ENCODE data around the gene NAGLU. TPM values are rescaled to one million over a fixed set of nuclear protein-coding genes. Genes with fewer than 3 reads are reported as not detected.
"Not testable (repeated sequence)": the region's sequence is repeated elsewhere in the genome, so short reads cannot be mapped to it uniquely, and the experiment has no call there.

The NAGLU gene
- polyA plus RNA-seq, 10 donors = 15.2 to 21.4 (median 17.5) TPM

DNA sequence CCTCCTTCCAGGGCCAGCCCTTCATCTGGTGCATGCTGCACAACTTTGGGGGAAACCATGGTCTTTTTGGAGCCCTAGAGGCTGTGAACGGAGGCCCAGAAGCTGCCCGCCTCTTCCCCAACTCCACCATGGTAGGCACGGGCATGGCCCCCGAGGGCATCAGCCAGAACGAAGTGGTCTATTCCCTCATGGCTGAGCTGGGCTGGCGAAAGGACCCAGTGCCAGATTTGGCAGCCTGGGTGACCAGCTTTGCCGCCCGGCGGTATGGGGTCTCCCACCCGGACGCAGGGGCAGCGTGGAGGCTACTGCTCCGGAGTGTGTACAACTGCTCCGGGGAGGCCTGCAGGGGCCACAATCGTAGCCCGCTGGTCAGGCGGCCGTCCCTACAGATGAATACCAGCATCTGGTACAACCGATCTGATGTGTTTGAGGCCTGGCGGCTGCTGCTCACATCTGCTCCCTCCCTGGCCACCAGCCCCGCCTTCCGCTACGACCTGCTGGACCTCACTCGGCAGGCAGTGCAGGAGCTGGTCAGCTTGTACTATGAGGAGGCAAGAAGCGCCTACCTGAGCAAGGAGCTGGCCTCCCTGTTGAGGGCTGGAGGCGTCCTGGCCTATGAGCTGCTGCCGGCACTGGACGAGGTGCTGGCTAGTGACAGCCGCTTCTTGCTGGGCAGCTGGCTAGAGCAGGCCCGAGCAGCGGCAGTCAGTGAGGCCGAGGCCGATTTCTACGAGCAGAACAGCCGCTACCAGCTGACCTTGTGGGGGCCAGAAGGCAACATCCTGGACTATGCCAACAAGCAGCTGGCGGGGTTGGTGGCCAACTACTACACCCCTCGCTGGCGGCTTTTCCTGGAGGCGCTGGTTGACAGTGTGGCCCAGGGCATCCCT, 7.4 kb downstream of the NAGLU start:
- DNase-seq = peak in 2 of 3 donors; percentile 48 to 72

DNA sequence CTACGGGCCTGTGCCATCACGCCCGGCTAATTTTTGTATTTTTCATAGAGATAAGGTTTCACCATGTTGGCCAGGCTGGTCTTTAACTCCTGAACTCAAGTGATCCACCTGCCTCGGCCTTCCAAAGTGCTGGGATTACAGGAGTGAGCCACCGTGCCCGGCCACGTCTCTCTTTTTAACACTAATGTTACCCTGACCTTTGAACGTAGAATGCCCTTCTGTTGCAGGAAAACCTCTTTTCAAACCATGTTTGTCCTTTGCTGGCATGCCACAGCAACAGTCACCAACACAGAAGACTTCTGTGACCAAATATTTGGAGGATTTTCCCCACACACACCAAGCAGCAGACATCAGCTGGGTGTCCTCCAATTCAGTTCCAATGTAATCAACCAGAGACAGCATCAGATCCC, 8.8 kb downstream of the NAGLU start:
- no peak for DNase-seq

DNA sequence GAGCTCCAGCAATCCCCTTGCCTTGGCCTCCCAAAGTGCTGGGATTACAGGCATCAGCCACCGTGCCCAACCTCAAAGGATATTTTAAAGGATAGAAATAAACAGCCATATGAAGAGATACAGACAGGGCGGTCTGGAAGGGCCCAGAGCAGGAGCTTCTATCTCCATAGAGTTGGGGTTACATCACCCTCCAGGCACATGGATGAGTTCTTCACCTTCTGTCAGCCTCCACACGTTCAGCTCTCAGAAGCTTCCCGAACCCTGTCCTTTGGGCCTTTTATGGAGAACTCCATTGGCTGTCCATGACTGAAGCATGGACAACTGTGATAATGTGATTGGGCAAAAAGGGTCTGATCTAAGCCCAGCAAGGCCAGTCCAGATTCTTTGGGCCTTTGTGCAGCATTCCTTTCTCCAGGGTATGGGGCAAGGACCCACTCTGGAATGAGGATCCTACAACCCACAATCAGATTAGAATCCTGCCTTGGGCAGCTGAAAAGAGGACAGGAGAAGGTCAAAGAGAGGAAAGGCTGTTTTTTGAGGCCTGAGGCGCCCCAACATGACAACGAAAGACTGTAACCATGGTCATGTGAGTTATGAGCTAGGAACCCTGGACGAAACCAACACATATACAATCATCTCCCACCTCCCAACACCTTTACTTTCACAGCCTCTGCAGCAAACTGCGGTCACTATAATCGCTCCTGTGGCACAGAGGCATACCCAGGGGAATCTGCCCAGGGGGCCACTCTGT, 9.9 kb downstream of the NAGLU start:
- not testable (repeated sequence) for DNase-seq

DNA sequence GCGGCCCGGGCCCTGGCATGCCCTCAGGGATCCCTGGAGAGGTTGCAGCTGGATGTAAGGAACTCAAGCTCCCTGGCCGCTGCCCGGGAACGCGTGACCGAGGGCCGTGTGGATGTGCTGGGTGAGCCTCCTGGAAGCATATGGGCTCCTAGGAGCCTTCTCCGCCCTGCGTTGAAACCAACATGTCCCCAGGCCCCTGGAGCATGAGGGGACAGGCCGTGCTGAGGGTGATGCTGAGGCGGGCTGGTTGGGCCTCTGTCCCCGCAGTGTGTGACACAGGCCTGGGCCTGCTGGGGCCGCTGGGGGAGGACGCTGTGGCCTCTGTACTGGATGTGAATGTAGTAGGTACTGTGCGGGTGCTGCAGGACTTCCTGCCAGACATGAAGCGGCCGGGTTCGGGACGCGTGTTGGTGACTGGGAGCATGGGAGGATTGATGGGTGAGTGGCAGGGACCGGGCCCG, 11.0 kb downstream of the NAGLU start:
- DNase-seq = no peak

DNA sequence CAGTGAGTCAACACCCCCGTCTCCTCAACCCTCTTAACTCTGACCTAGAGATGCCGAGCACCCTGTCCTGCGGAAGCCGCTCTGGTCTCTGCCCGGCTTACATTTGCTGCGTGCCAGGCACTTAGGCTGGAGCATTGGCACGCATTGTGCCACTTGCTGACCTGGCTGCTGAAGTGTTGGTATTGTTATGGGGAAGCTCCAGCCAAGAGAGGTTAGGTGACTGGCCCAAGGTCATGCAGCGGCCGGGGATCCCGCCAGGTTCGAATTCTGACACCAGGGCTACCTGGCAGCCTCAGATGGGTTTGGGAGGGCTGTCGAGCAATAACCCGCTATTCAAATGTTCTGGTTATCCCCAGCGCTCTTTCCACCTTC, 11.6 kb downstream of the NAGLU start:
- DNase-seq = no peak

DNA sequence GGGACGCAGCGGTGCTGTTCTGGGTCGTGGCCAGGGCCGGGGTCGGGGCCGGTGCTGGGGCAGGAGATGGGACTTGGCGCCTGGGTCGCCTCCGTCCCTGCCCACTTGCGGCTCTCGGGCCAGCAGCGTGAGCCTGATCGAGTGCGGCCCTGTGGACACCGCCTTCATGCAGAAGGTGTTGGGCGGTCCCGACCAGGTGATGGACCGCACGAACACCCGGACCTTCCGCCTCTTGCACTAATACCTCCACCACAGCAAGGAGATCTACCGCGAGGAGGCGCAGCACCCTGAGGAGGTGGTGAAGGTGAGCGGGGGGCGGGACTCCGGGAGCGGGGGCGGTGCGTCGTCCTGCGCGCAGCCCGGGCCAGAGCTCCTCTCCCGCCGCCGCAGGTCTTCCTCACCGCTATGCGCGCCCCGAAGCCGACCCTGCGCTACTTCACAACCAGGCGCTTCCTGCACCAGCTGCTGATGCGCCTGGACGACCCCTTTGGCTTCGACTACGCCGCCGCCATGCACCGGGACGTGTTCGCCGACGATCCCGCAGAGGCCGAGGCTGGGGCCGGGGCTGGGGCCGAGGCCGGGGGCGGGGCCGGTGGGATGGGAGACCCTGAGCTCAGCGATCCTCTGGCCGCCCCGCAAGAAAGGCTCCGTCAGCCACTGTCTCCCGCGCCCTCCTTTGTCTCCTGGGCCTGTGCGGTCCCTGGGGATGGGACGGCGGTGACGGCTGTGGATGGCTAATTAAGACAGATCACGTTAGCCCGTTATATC, 12.2 kb downstream of the NAGLU start:
- DNase-seq = peak in 1 of 3 donors; percentile 70

DNA sequence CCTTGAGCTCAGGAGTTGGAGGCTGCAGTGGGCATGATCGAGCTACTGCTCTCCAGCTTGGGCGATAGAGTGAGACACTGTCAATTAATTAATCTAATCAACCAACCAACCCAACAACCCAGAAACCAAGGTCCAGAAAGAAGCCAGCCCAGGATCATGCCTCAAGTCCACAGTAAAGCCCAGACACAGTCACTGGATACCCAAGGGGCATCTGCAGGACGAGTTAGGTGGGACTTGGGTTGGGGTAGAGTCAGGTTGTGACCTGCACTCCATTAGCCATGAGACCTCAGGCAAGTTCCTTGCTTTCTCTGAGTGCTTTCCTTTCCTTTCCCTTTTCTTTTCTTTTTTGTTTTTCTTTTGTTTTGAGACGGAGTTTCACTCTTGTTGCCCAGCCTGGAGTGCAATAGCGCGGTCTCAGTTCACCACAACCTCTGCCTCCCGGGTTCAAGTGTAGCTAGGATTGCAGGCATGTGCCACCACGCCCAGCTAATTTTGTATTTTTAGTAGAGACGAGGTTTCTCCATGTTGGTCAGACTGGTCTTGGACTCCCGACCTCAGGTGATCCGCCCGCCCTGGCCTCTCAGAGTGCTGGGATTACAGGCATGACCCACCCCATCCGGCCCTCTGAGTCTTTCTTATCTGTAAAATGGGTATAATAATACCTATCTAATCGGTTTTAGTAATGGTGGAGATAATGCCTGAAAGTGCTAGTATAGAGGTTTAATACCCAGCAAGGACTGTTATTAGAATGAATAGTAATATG, 13.1 kb downstream of the NAGLU start:
- DNase-seq = no peak

DNA sequence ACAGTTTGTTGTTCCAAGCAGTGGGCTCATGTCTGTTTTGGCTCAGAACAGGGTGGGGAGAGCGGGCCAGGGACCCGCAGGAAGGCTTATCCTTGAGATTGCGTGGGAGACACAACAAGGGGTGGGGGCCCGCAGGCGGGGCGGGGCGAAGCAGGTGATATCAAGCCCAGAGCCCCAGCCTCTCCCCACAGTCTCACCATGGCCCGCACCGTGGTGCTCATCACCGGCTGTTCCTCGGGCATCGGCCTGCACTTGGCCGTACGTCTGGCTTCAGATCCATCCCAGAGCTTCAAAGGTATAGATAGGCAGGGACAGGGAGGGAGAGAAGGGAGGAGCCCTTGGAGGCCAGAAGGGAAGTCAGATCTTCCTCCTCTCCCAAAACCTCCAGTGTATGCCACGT, 16.7 kb downstream of the NAGLU start, which contains the start of gene HSD17B1:
TSS of gene HSD17B1 (plus strand) at position 188 of the 400 bp plus-strand sequence. CDS start at position 199, 11 bp downstream.
- DNase-seq = not testable (repeated sequence)

DNA sequence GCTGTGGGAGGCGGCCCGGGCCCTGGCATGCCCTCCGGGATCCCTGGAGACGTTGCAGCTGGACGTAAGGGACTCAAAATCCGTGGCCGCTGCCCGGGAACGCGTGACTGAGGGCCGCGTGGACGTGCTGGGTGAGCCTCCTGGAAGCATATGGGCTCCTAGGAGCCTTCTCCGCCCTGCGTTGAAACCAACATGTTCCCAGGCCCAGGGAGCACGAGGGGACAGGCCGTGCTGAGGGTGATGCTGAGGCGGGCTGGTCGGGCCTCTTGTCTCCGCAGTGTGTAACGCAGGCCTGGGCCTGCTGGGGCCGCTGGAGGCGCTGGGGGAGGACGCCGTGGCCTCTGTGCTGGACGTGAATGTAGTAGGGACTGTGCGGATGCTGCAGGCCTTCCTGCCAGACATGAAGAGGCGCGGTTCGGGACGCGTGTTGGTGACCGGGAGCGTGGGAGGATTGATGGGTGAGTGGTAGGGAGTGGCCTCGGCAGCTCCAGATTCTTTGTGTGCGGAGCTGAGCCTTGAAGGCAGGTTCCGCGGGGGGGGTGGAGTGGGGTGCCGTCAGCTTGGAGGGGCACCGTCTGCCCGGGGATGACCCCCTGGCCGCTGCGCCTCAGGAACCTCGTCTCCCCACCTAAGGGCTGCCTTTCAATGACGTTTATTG, 17.2 kb downstream of the NAGLU start:
- DNase-seq = no peak

DNA sequence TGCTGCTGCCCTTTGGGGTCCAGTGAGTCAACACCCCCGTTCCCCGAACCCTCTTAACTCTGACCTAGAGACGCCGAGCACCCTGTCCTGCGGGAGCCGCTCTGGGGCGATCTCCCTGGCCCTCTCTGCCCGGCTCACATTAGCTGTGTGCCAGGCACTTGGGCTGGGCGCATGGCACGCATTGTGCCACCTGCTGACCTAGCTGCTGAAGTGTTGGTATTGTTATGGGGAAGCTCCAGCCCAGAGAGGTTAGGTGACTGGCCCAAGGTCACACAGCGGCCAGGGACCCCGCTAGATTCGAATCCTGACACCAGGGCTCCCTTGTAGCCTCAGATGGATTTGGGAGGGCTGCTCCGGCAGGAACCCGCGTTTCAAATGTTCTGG, 17.8 kb downstream of the NAGLU start:
- DNase-seq = no peak

DNA sequence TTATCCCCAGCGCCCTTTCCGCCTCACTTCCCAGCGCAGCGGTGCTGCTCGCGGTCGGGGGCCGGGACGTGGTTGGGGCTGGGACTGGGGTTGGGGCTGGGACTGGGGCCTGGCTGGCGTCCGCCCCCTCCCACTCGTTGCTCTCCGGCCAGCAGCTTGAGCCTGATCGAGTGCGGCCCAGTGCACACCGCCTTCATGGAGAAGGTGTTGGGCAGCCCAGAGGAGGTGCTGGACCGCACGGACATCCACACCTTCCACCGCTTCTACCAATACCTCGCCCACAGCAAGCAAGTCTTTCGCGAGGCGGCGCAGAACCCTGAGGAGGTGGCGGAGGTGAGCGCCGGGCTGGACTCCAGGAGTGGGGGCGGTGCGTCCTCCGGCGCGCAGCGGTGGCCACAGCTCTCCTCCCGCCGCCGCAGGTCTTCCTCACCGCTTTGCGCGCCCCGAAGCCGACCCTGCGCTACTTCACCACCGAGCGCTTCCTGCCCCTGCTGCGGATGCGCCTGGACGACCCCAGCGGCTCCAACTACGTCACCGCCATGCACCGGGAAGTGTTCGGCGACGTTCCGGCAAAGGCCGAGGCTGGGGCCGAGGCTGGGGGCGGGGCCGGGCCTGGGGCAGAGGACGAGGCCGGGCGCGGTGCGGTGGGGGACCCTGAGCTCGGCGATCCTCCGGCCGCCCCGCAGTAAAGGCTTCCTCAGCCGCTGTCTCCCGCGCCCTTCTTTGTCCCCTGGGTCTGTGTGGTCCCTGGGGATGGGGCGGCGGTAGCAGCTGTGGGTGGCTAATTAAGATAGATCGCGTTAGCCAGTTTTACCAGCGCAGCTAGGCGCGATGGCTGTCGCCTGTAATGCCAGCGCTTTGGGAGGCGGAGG, 18.4 kb downstream of the NAGLU start:
- peak; percentile 79 to 96 (median 91) for DNase-seq

DNA sequence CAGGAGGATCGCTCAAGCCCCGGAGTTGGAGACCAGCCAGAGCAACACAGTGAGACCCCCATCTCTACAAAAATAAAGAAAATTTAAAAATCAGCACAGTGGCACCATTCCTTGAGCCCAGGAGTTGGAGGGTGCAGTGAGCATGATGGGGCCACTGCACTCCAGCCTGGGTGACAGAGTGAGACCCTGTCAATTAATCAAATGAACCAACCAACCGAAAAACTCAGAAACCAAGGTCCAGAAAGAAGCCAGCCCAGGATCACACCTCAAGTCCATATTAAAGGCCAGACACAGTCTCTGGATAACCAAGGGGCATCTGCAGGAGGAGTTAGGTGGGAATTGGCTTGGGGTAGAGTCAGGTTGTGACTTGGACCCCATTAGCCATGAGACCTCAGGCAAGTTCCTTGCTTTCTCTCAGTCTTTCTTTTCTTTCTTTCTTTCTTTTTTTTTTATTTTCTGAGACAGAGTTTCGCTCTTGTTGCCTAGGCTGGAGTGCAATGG, 19.1 kb downstream of the NAGLU start:
- DNase-seq = peak in 1 of 3 donors; percentile 34

DNA sequence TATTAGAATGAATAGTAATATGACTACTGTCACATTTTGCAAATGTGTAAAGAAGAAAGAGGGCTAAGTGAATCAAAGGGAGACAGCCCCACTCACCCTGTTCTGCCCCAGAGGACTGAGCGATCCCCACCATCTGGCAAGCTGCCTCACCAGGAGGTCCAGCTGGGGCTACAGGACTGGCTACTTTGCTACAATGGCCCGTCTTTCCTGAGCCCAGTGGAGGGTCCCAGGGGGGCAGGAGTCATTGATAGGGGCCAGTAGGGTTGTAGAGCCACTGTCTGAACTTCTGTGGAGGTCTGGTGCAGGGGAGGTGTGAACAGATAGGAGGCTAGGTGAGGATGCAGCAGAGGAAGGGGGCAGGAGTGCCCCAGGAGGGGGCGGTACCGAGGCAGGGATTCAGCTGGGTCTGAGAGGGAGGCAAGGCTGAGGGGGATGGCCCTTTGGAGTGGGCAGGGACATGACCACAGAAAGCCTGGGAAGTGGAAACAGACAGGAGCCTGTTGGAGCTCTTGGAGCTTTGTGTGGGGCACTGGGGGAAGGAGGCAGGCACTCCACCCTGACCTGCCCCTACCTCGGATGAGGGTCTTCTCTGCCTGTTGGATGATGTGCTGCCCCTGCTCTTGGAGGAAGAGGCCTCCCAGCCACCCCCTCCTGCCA, 20.0 kb downstream of the NAGLU start:
- DNase-seq = not testable (repeated sequence)

DNA sequence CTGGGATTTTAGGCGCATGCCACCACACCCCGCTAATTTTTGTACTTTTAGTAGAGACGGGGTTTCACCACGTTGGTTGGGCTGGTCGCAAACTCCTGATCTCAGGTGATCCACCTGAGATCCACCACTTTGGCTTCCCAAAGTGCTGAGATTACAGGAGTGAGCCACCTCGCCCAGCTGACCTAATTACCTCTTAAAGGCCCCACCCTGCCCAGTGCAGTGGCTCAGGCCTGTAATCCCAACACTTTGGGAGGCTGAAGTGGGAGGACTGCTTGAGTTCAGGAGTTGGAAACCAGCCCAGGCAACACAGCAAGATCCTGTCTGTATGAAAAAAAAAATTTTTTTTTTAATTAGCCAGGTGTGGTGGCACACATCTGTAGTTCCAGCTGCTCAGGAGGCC, 23.0 kb downstream of the NAGLU start:
- no peak for DNase-seq

DNA sequence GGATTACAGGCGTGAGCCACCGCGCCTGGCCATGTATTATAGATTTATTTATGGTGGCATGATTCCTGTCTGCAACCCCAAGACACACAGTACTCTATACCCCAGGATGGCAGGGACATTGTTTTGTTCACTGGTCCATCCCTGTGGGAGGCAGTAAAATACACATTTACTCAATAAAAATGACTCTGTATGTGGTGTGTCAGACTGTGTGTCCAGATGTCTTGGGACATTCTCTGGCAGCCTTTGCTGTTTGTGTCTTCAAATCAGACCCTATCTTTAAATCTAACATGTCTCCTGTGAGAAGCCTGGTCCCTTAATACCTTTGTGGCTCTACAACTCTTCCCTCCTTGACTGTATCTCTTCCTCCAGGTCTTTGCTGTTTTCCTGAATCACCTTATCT, 24.2 kb downstream of the NAGLU start:
- DNase-seq = no peak

DNA sequence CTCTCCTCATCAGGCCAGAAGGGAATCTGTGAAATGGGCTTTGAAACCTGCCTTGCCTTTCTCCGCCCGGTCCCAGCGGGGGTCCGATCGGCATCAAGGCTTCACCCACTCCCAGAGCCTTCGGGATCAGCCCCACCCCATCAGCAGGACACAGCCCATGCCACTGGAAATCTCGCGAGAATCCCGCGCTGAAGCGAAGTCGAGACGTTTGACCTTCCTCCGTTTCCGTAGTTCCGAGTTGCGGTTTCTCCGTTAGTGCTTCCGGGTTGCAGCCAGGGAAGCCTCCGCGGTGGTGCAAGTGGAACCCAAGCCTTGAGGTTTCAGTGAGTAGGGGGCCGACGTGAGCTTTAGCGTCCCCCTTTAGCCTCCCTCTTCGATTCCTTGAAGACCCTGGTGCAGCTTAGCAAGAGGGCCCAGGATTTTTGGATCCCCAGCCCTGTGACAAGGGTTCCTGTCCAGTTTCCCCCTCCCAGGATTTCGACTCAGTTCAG, 25.9 kb downstream of the NAGLU start, which contains the start of gene COASY:
TSS of gene COASY (plus strand) at position 252 of the 491 bp plus-strand sequence. CDS start 475 bp downstream, outside the sequence.
- DNase-seq = peak; percentile 98

DNA sequence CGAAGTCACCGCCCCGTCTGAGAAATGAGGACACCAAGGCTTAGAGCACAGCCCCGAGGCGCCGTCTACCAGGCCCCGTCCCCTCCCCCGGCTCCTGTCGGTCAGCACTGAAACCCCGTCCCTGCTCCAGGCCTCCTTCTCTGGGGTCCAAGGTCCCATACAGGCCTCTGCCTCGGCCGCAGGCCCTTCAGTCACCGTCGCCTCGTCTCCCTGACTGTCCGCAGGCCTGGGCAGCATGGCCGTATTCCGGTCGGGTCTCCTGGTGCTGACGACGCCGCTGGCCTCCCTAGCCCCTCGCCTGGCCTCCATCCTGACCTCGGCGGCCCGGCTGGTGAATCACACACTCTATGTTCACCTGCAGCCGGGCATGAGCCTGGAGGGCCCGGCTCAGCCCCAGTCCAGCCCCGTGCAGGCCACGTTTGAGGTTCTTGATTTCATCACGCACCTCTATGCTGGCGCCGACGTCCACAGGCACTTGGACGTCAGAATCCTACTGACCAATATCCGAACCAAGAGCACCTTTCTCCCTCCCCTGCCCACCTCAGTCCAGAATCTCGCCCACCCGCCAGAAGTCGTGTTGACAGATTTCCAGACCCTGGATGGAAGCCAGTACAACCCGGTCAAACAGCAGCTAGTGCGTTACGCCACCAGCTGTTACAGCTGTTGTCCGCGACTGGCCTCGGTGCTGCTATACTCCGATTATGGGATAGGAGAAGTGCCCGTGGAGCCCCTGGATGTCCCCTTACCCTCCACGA, 26.5 kb downstream of the NAGLU start:
- peak in 1 of 3 donors; percentile 29 for DNase-seq

DNA sequence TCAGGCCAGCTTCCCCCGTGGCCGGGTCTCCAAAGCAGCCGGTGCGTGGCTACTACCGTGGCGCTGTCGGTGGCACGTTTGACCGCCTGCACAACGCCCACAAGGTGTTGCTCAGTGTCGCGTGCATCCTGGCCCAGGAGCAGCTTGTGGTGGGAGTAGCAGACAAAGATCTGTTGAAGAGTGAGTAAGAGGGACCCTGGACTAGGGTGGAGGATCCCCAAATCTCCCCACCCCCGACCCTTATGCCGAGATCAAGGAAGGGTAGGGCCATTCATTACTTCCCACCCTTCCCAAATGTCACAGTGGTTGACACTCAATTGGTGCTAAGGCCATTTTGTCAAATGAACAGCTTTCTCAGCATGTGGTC, 27.1 kb downstream of the NAGLU start:
- no peak for DNase-seq
